KG1 (cell line): ENCODE measurements around the gene MCC.

ENCODE experiments used
- DNase-seq: peaks from one replicate; lab custom pipeline; 2025; lab: John Stamatoyannopoulos, UW

The MCC gene

DNA sequence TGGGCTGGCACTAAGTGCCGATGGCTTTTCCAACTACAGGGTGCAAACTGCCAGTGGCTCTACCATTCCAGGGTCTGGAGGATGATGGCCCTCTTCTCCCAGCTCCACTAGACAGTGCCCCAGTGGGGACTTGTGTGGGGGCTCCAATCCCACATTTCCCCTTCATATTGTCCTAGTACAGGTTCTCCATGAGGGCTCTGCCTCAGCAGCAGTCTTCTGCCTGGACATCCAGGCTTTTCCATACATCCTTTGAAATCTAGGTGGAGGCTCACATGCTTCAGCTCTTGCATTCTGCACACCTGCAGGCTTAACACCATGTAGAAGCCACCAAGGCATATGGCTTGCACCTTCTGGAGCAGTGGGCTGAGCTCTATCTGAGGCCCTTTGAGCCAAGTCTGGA, 123.8 kb downstream of the MCC start:
- DNase-seq: no peak

DNA sequence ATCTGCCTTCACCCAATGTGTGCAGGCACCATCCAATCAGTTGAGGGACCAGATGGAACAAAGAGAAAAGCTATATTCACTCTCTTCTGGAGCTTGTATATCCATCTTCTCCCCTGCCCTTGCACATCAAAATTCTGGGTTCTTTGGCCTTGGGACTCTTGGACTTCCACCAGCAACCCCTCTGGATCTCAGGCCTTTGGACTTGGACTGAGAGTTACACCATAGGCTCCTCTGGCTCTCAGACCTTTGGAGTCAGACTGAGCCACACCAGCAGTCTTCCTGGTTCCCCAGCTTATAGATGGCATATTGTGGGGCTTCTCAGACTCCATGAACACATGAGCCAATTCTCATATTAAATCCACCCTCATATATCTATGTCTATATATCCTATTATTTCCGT, 126.6 kb downstream of the MCC start:
- DNase-seq: no peak

DNA sequence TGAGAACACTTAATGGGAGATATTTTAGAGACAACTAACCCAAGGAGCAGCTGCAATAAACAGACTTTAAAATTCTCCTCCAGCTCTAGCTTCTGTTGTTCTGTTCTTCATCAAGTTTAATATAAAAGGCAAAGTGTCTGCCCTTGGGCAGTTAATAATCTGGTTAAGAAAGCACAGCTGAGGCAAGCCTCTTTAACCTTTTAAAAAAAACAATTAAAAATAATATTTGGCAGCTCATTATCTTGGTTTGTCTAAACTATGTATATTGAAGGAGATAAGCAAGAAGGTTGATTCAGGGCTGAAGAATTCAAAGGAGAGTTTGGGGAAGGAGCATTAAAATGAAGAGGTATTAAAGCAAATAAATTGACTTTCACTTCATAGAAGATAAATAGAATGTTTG, 128.8 kb downstream of the MCC start:
- DNase-seq: no peak

DNA sequence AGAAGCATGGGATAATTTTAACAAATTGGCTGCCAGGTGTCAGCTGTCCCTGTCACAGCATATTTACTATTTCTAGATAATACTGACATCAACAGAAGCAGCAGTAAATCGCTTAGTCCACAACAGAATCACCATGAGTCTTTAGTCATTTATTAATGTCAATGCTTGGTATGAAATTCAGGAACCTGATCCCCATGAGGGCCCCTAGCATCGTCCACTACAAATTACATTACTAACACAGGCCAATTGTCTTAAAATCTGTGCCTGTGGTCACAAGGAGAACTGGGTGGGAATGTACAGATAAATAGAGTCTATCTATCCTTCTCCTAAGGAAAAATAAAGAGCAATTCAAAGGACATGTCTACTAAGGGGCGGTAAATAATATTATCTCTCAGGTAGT, 129.6 kb downstream of the MCC start:
- DNase-seq: no peak

DNA sequence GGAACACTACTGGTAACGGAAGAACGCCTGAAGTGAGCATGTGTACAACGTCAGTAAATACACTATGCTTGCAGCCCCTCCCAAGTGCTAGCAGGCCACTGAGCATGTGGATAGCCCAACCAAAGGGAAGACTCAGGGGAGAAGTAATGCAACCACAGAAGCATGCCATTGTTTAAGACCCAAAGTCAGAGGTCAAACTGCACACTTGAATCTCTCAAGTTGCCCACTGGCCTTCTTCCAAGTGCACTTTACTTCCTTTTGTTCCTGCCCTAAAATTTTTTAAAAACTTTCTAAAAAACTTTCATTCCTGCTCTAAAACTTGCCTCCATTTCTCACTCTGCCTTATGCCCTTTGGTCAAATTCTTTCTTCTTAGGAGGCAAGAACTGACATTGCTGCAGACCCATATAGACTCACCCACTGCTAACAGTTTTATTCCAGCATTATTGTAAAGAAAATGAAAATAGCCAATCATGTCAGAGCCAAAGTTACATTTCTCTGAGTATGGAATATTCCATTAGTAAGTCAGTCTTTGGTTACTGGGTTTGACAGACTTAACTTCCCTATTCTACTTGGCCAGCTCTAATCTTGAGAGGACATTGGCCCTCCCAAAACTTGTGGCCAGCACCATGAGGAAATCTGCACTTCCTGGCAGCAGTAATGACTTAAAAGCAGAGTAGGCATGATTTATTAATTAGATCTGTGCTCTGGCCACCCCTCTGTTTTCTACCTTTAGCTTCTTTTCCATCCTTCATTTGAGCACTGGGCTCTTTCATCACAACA, 130.4 kb downstream of the MCC start:
- DNase-seq: no peak

DNA sequence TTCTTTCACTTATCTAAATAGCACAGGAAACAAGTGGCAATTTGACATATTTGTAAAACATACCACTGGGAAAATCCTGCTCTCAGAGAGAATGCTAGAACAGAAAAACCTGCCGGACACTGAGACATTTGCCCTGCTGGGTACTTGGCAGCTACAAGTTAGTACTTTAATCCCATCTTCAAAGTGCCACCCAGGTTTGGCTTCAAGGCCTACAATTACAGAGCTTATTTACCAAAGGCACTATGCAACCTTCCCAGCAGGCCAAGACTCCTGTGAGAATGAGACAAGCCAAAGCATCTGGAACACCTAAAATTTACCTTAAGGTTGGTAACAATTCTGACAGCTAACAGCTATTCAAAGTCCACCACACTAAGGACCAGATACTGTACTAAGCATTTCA, 131.8 kb downstream of the MCC start:
- DNase-seq: no peak

DNA sequence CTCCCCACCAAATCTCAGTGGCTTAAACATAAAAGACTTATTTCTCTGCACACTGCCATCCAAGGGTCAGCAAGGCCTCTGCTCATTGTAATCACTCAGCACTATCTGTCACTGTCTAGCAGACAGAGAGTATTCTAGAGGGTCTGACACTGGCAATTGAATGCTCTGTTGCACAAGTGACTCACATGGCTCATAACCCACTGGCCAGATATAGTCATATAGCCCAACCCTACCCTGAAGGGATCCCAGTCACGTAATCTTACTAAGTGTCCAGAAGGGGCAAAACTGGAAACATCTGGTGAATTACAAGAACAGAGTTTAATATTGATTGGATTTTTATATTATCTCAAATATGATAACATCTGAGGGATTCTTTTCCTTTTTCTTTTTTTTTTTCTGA, 134.2 kb downstream of the MCC start:
- no peak for DNase-seq

DNA sequence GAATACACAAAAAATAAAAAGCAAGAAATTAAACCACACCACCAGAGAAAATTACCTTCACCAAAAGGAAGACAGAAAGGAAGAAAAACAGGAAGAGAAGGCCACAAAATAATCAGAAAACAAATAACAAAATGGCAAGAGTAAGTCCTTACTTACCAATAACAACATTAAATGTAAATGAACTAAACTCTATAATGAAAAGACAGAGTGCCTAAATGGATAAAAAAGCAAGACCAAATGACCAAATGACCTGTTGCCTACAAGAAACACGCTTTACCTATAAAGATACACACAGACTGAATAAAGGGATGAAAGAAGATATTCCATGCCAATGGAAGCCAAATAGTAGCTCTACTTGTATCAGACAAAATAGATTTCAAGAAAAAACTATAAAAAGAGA, 140.7 kb downstream of the MCC start:
- DNase-seq: no peak

DNA sequence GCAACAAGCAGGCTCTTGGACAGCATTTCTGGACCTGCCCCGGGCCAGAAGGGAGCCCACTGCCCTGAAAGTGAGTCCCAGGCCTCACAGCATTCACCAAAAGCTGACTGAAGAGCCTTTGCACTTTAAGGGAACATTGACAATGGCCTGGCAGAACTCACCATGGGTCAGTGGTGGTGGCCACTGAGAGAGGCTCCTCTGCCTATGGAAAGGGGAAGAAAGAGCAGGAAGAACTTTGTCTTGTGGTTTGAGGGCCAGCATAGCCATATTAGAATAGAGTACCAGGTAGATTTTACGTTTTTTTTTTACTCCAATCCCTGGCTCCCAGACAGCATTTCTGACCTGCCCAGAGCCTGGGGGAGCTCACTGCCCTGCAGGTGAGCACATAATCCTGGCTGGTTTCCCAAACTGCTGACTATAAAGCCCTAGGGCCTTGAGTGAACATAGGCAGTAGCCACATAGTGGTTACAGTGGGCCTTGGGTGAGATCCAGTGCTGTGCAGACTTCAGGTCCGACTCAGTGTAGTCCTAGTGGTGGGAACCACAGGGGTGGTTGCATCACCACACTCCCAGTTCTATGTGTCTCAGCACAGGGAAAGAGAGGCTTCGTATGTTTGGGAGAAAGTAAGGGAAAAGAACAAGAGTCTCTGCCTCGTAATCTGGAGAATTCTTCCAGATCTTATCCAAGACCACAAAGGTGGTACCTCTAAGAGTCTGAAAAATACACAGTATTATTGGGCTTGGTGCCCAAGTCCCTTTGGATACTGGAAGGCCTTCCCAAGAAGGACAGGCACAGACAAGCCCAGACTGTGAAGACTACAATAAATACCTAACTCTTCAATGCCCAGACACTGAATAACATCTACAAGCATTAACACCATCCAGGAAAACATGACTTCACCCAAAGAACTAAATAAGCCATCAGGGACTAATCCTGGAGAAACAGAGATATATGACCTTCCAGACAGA, 143.0 kb downstream of the MCC start:
- no peak for DNase-seq

DNA sequence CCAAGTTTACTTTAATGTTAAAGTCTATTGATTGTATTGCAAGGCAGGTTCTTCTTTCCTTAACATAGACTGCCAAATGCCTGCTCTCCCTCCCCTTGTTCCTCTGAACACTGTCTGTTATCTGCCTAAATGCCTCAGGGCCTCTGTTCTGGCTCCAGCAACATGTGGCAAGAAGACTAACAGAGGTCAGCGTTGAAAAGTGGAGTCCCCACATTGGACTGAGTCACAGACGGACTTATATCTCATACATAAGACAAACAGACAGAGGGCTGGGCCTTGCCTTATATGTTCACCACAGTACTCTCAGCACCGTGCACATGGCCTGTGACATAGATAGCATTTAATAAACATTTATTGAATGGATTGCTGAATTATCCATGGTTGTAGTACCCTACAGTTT, 144.9 kb downstream of the MCC start:
- no peak for DNase-seq

DNA sequence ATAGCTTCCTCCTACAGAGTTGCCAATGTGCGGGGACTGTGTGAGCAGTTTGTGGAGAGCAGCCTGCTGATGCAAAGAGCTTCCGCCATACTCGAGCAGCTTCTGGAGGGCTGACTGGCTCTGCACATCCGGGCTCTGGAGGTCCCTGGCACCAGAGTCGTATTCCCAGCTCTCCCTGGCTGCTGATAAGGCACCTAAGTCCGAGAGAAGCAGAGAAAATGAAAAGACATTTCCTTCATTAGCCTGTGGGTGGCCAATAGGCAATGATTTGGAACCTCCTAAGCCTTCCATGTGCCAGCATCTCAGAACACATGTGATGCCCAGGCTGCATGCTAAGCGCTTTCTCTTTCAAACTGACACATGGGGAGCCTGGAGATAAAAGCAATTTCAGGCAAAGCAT, 147.7 kb downstream of the MCC start:
- no peak for DNase-seq

DNA sequence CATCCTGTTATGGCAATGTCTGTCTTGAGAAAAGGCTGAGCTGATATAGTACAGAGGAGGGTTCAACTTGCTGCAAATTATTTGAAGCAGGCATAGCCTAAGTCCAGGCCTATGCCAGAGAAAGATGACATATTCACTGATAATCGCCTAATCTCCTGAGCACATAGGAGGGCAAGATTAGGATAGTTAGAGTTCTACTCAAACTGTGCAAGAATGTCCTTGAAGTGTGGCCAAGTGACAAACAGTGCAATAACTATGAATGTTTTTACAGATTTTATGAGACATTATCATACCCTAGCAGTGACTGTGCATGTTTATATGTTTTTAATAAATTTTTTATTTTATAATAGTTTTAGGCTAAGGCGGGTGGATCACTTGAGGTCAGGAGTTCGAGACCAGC, 149.6 kb downstream of the MCC start:
- DNase-seq: no peak

DNA sequence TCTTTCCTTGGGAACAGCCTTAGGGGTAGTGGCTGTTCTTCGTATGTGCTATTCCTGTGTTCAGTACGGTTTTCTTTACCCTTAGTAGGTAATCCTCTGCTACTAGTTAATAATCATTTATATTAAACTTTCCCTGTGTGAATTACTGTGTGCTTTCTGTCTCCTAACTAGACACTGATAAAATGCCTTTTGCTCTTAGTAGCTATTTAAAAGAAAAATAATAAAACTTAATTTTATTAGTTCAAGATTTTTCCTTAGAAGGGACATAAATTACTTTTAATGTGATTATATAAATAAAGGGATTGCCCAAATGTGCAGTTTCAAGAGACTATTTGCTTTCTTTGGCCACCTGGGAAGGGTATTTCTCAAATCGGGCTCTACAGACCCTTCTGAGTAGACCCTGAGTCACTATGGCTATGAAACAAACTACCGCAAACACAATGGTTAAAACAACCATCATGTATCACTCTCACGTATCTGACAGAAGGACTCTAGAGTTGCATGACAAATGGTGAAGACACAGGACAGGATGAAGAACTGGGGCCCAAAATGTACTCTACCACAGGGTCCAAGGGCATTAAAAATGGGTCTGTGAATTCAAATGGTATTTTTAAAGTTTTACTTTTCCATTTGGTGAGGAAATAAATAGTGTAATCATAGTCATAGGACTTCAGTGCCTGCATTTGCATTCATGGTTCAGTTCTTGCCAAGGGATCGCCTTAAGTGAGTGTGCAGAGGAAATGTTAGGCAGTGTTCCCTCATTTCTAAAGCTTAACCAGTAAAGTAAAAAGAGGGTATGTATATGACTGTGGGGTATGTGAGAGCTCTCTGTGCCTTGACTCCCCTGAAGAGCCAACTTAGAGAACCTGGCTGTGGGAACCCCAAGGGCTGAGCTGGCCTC, 150.5 kb downstream of the MCC start:
- no peak for DNase-seq

DNA sequence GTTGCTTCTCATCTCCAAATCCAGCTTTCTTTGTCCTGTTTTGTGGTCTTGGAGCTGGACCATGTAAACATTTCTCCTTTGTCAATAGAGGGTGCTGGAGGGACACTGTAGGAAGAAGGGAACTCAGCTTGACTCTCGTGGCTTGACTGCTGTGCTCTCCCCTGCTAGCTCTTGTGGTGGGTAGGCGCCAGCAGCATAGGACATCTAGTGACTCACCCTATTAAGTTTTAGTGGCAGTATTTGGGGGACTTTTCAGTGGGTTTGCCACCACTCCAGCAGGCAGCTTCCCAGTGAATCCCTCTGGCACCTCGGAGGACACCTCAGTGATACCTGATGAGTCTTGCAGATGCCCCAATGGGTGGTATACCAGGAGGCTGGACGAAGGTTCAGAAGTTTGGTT, 151.3 kb downstream of the MCC start:
- no peak for DNase-seq

DNA sequence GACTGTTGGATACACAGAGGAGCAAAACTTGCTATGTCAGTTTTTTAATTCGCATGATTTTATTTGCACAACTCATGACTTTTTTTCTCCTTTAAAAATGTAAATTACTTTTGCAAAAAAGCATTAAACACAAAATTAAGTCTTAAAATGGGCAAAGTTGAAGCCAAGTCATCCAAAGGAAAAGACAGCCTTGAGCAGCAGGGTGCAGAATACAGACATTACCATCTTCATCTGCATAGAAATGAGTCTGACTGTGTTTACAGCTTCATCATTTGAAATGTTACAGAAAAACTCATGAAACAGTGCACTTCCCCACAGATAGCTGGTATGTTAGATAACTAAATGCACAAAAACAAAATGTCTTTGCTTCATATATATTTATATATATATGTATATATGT, 154.8 kb downstream of the MCC start:
- no peak for DNase-seq

DNA sequence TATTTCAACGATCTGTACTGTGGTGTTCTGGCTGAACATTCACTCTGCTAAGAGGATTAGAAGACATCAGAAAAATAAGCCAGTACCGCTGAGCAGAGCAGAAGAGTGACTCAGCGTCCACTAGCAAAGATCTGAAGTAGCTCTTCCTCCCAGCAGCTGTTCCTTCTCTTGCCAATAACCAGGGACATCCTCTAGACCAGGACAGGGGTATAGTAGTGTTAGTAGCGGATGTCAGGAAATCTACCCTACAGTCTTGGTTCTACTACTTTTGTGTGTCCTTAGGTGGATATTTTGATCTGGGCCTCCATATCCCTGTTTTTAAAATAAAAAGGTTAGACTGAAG, 157.1 kb downstream of the MCC start:
- no peak for DNase-seq

DNA sequence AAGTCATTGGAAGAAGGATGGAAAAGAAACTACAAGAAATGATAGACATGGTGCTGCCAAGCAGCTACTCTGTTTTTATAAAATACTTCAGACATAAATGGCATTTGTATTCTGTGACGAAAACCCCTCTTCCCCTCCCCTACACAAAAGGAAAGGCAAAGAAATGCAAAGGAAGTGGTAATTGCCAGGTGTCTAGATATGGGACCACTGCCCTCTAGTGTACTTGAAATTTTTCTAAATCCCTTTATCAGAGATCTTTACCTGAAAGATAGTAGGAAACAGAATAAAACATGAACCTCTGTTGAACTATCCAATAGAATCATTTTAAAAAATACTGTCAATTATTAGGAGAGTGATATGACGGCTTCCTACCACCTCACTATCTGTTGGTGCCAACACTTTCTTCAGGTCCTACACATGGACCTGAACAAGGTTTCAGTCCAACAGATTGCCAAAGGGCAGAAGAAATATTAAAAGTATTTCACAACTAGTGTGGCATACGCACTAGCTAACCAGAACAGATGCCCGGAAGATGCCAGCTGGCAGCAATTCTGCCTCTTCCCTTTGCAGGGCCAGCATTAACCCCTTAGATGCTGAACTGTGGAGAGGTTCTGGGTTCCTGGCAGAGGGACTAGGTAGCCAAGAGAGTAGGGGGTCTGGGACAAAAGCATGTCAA, 157.6 kb downstream of the MCC start:
- no peak for DNase-seq

DNA sequence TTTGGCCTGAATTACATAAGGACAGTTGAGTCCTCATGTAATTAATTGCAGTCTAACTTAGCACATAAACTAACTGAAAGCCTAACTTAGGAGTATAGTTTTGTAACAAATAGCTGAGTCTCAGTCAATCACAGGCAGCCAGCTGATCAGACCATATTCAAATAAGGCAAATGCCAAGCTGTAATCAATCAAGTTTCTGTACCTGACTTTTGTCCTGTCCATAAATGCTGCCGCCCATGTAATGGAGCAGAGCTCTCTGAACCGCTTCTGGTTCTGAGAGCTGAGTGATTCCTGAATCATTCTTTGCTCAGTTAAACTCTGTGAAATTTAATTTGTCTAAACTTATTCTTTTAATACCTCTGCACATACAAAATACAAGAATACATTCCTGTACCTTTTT, 158.3 kb downstream of the MCC start:
- DNase-seq: no peak

DNA sequence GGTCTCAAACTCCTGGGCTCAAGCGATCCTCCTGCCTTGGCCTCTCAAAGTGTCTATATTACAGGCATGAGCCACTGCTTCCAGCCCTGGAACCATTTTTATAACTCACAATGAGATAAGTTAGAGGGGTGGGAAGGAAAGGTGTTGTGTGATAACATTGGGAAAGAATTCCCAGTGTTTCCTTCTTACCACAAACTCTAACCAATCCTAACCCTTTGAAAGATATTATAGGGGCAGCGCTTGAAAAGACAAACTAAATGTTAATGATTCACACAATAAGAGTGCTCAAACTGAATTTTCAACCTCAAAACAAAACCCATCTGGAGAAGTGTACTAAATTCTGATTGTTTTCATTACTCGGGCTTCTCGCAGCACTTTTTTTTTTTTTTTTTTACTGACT, 163.2 kb downstream of the MCC start:
- DNase-seq: no peak

DNA sequence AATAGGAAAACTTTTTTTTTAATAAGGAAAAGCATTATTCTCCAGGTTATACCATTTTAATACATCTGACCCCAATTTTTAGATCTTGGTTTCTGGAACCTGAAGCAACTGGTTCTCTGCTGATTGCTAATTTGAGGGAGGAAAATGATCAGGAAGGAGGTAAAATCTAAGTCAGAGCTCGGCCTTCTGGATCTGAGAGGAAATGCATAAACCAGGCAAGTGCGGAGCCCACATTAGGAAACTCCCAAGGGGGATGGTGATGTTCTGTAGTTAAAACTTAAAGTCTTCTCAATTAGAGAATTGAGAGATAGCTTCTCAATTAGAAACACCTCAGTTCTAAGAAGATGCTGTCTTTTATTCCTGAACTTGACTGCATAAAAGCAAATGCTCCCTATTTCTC, 167.0 kb downstream of the MCC start:
- no peak for DNase-seq

DNA sequence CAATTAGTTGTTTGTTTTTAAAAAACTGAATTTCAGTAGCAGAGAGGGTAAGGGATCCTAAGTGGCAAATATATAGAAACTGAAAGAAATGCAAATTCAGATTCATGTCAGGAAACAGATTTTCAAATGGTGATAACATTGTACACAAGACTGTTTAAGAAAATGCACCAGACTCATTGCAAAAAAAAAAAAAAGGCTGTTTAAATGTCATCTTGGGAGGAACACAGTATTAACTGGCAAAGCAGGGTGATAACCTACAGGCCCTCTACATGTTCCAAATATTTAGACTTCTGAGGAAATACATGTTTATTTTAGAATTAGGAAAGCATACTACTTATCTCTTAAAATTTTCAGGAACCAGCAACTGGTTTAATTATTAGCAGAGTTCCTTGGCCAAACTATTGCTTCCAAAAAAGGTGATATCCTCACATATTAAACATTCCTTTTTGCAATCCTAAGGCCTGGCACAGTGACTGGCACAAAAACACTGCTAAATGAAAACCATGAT, 167.9 kb downstream of the MCC start:
- DNase-seq: no peak
